Stimulated activated CD4-positive, alpha-beta T cell treated with anti-CD3 and anti-CD28 coated beads, Interleukin-15, amount 100 ng/mL, for 48 hours (primary cell): ENCODE results near the gene OAT.
A peak's percentile ranks its signal among the peaks of the same experiment; 100 is the strongest.

Source experiments
- DNase-seq, 2 donors: peaks; one replicate each; pipeline ENCODE4 v3.0.0-alpha.2; 2020; ENCODE audit warnings: low read depth in 2 of 2

OAT gene

GRCh38 chr10:124403548-124403947 lies 15.2 kb downstream of the OAT start:
- no peak for DNase-seq

DNA sequence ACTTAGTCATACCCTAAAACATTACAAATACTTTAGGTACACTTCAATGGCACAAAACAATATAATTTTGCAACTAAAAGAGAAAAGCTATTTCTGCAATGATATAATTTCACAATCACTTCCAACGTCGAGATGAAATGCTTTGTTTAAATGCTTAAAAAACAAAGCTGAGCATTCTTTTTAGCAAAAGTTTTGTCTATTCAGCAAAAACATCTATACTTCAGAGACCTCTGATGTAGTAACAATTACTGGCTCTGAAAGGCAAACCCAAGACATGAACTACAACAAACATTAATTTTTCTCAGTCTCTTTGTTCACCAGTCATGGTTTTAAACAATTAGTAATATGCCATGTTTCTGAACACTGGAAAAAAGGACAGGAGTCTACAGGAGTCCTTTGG lies 16.4 kb downstream of the OAT start:
- no peak for DNase-seq

- DNase-seq = no peak
Observed at GRCh38 chr10:124401633-124402032, 17.1 kb downstream of the OAT start.

GRCh38 chr10:124394583-124394982 lies 24.1 kb downstream of the OAT start:
- no peak for DNase-seq

DNA sequence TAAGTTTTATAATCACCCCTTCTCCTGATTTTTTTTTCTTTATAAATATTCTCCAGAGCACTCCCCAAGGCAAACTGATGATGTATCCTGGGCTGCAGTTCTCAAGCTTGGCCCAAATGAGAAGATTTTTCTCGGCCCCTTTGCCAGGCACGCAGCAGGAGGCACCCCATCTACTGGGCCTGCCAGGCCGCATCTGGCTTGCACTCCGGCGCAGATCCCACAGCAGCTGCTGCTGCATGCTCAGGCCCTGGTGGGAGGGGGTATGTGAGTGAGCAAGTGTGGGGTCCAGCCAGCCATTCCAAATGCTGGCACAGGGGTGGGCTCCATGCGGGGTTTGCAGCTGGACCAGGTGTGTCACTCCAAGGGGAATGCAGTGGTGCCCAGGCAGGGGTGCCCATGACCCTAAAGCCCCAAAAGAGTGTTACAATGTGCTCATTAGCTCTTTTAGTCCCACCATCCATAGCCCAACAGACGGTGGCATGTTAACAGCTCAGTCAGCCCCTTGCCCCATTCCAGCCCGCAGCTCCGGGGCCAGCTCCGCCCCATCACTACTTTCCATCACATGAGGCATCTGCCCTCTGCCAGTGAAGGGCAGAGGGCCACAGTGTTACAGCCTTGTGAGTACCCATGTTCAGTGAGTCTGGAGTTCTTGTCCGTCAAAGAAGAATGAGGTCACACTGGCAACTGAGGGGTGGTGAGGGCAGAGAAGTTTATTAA lies 25.9 kb downstream of the OAT start:
- no peak for DNase-seq

DNA sequence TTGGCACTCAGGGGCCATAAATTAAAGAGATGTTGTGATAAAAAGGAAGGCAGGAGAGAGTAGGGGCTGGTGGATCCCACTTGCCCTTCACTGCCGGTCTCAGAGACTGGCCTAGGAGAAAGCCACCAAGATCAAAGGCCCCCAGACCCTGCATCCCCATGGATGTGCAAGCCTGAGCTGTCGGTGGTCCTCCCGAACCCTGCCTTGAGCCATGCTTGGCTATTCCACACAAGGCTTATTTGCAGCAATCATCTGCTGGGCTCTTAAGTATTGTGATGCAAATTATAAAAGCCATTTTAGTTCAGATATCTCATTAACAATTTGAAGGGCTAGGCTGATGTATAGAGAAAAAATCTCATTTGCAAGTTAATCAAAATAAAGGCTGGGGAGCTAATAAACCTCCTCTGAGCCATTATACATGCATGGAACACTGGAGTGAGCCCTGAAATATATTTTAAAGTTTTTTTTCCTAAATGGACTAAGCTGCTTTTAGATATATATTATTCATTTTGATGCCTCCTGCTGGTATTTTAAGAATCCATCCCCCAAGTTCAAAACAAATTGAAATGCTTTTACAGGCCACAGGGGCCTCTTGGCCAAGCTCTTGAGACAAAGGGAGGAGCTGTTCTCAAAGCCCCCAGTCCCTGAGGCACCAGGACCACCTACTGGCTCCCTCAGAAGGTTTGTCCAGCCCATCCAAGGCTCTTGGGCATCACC lies 28.1 kb downstream of the OAT start:
- DNase-seq = no peak

GRCh38 chr10:124389613-124390361 lies 28.9 kb downstream of the OAT start:
- no peak for DNase-seq

- DNase-seq = peak; percentile 76 to 92
Observed at GRCh38 chr10:124388823-124389612, 29.7 kb downstream of the OAT start.

- DNase-seq = no peak
Observed at GRCh38 chr10:124388476-124388822, 30.3 kb downstream of the OAT start.

- no peak for DNase-seq
Observed at GRCh38 chr10:124387078-124387874, 31.4 kb downstream of the OAT start.

- no peak for DNase-seq
Observed at GRCh38 chr10:124386186-124387077, 32.3 kb downstream of the OAT start.

DNA sequence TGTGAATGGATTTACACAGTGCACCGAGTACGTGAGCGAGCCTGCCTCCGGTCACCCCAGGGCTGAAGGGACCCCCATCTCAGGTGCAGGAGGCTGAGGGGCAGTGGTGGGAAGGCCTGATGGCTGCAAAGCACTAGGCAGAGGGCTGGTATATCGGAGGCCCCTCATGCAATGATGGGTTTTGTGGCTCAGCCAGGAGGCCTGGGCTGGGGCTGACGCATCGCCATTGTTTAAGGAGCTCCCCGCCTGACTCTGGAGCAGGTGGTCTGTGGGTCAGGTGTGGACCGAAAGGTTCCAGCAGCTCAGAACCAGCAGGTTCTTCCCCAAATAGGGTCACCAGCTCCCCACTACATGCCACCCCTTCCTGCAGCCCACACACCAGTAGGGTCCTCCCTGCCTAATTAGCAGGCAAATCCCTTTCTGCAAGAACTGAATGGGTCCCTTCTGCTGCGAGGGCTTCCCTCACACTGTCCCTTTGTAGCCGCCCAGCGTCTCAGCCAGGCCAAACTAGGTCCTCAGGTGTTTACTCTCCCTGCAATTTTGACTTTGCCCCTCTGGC lies 33.0 kb downstream of the OAT start:
- no peak for DNase-seq

GRCh38 chr10:124384591-124385190 lies 34.0 kb downstream of the OAT start:
- no peak for DNase-seq

DNA sequence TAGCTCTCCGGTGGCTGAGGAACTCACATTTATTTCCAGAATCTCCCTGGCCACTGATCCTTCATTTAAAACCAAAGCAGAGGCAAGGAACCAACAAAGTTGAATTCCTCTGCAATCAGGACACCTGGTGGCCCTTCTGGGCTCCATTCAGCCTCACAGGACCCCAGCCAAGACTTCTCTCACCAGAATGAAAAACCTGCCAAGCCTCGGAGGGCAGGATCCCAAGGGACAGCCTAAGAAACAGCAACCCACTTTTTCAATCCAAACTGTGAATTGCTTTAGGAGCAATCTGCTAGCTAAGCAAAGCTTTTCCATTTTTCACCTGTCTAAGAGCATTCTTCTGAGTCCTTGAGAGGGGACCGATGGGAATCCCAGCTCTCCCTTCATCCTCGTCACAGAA lies 34.6 kb downstream of the OAT start:
- DNase-seq = no peak

GRCh38 chr10:124383496-124383895 lies 35.2 kb downstream of the OAT start:
- no peak for DNase-seq

- DNase-seq = no peak
Observed at GRCh38 chr10:124381011-124381611, 37.6 kb downstream of the OAT start.

DNA sequence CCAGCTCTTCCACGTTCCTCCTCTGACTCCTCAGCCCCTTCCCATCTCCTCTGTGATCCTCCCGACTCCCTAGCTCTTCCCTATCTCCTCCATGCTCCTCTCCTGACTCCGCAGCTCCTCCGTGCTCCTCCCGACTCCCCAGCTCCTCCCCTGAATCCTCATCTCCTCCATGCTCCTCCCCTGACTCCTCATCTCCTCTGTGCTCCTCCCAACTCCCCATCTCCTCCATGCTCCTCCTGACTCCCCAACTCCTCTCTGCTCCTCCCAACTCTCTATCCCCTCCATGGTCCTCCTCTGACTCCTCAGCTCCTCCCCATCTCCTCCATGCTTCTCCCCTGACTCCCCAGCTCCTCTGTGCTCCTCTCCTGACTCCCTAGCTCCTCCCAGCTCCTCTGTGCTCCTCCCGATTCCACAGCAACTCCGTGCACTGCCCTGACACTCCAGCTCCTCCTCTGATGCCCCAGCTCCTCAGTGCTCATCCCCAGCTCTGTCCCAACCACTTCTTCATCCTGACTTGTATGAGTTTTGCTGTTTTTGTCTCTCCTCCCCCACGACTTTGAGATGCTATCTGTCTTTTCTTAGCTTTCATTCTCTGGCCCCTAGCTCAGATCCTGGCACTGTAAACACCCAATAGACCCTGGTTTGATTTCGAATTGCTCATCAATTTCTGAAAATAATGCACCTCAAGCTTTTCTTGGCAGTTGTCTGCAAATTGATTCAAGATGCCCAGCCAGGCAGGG lies 38.3 kb downstream of the OAT start:
- DNase-seq = no peak

DNA sequence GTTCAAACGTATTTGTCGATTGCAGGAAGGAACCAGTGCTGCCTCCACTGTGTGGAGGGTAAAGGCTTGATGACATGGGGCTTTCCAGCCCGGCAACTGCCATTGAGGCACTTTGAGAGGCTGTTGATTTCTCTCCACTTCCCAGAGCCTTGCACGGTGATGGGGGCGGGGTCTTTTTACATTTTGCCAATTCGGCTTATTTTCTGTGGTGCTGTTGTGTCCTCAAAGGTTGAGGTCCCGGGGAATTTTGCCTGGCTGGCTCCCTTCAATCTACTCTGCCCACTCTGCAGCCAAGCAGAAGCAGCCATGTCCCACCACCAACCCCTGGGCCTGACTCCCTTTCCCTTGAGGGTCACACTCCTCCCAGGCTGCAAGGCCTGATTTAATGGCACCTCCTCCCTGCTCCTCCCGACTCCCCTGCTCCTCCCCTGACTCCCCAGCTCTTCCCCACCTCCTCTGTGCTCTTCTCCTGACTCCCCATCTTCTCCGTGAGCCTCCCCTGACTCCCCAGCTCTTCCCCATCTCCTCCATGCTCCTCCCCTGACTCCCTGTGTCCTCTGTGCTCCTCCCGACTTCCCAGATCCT lies 39.0 kb downstream of the OAT start:
- no peak for DNase-seq
